ENCODE results near the gene PRPF38A.

Gene PRPF38A

GRCh38 chr1:52400131-52400530 lies 4.3 kb upstream of the PRPF38A start:
- H3K4me3 ChIP-seq (replicated peaks; ENCODE audit: low read depth, low read length): no peak overlapping the region
- no peak for TF ChIP-seq CTCF (IDR thresholded peaks at IDR 0.05; ENCODE audit: low read length, missing control alignments)
- DNase-seq (ENCODE audit: low read depth): no peak

- DNase-seq (ENCODE audit: low read depth): no peak
- no peak overlapping the region for H3K4me3 ChIP-seq (replicated peaks; ENCODE audit: low read depth, low read length)
- TF ChIP-seq CTCF (IDR thresholded peaks at IDR 0.05; ENCODE audit: low read length, missing control alignments): no peak
These were observed 1.6 kb upstream of the PRPF38A start for GRCh38 chr1:52402860-52403240.

GRCh38 chr1:52403566-52404115 lies 761 bp upstream of the PRPF38A start:
- peak; percentile 78 for DNase-seq (ENCODE audit: low read depth)
- TF ChIP-seq CTCF (IDR thresholded peaks at IDR 0.05; ENCODE audit: low read length, missing control alignments): no peak
- H3K4me3 ChIP-seq (replicated peaks; ENCODE audit: low read depth, low read length): peak overlapping the region; percentile 90

- peak overlapping the region; percentile 90 for H3K4me3 ChIP-seq (replicated peaks; ENCODE audit: low read depth, low read length)
- DNase-seq (ENCODE audit: low read depth): no peak
- no peak for TF ChIP-seq CTCF (IDR thresholded peaks at IDR 0.05; ENCODE audit: low read length, missing control alignments)
These were observed 555 bp downstream of the PRPF38A start for GRCh38 chr1:52404975-52405338.

GRCh38 chr1:52413410-52413989 lies 9.1 kb downstream of the PRPF38A start:
- DNase-seq (ENCODE audit: low read depth): no peak
- no peak overlapping the region for H3K4me3 ChIP-seq (replicated peaks; ENCODE audit: low read depth, low read length)
- TF ChIP-seq CTCF (IDR thresholded peaks at IDR 0.05; ENCODE audit: low read length, missing control alignments): no peak

GRCh38 chr1:52414942-52415341 lies 10.5 kb downstream of the PRPF38A start:
- H3K4me3 ChIP-seq (replicated peaks; ENCODE audit: low read depth, low read length): no peak overlapping the region
- no peak for TF ChIP-seq CTCF (IDR thresholded peaks at IDR 0.05; ENCODE audit: low read length, missing control alignments)
- no peak for DNase-seq (ENCODE audit: low read depth)

GRCh38 chr1:52416811-52417210 lies 12.4 kb downstream of the PRPF38A start:
- TF ChIP-seq CTCF (IDR thresholded peaks at IDR 0.05; ENCODE audit: low read length, missing control alignments): no peak
- DNase-seq (ENCODE audit: low read depth): no peak

More at GRCh38 chr1:52416811-52417210, 12.4 kb downstream of the PRPF38A start:
- H3K4me3 ChIP-seq (replicated peaks; ENCODE audit: low read depth, low read length): no peak overlapping the region

All from fibroblast of pulmonary artery (primary cell).